ENCODE measurements around the gene ATP5MC3. TPM values are rescaled to one million over a fixed set of nuclear protein-coding genes. Genes with fewer than 3 reads are reported as not detected.
A peak's percentile ranks its signal among the peaks of the same experiment; 100 is the strongest.

The ATP5MC3 gene
- total RNA-seq, 1 experiment from 2014 or later, result 287 TPM

GRCh38 chr2:175131252-175131651 lies 50.3 kb downstream of the ATP5MC3 start:
- in situ Hi-C loops (cut with HindIII; ENCODE audit: low pct_unique_long_range_greater_than_20kb, low sequenced_read_pairs) (no loop called here), intact Hi-C loops (cut with micrococcal nuclease; ENCODE audit: unreplicated experiment) (no loop called here)
- POLR2A ChIA-PET, result no interaction called here
- BruUV-seq (replicated peaks), result no TSS peak
- no peak overlapping the region for H3K27ac ChIP-seq (ENCODE audit: low read length)
- DNase-seq (ENCODE audit: low read depth, low spot score) (no peak), ATAC-seq (no peak)
- H3K27me3 ChIP-seq (ENCODE audit: control insufficient read depth, insufficient read depth, low read length), result no peaks in the 10 kb centered on the region
- H3K9me3 ChIP-seq (ENCODE audit: control insufficient read depth, insufficient read depth, low read depth, low read length), result no peaks in the 10 kb centered on the region
- TF ChIP-seq SIN3A (IDR thresholded peaks at IDR 0.05; ENCODE audit: borderline replicate concordance, insufficient read depth, low read depth, low read length) (no peak), CTCF (IDR thresholded peaks at IDR 0.05) (no peak), REST (IDR thresholded peaks at IDR 0.05; ENCODE audit: insufficient read depth in 1 of 2, low read depth in 2 of 2, low read length in 1 of 2) (no peak)
- CTCF ChIA-PET, result no interaction called here
- peaks cover 39% of the 10 kb centered on the region for H3K36me3 ChIP-seq (ENCODE audit: control insufficient read depth, insufficient read depth, low read length)
- no peak overlapping the region for H3K4me3 ChIP-seq (ENCODE audit: low read depth in 2 of 2, low read length in 2 of 2)
- H3K4me1 ChIP-seq (ENCODE audit: control insufficient read depth, insufficient read depth, low read length), result no peaks in the 10 kb centered on the region

GRCh38 chr2:175126661-175127060 lies 54.8 kb downstream of the ATP5MC3 start:
- H3K4me1 ChIP-seq (ENCODE audit: control insufficient read depth, insufficient read depth, low read length), result no peaks in the 10 kb centered on the region
- TF ChIP-seq REST (IDR thresholded peaks at IDR 0.05; ENCODE audit: insufficient read depth in 1 of 2, low read depth in 2 of 2, low read length in 1 of 2) (no peak), CTCF (IDR thresholded peaks at IDR 0.05) (no peak), TCF7L2 (IDR thresholded peaks at IDR 0.05; ENCODE audit: low read depth, low read length) (no peak), SIN3A (IDR thresholded peaks at IDR 0.05; ENCODE audit: borderline replicate concordance, insufficient read depth, low read depth, low read length) (no peak), POLR2AphosphoS5 (IDR thresholded peaks at IDR 0.05; ENCODE audit: low read depth, low read length) (no peak)
- ChIA-PET CTCF (no interaction called here), POLR2A (no interaction called here)
- no peak for DNase-seq (ENCODE audit: low read depth, low spot score)
- in situ Hi-C loops (cut with HindIII; ENCODE audit: low pct_unique_long_range_greater_than_20kb, low sequenced_read_pairs) (no loop called here), intact Hi-C loops (cut with micrococcal nuclease; ENCODE audit: unreplicated experiment) (no loop called here)
- H3K27ac ChIP-seq (ENCODE audit: low read length), result no peak overlapping the region
- ATAC-seq, result no peak
- H3K9me3 ChIP-seq (ENCODE audit: control insufficient read depth, insufficient read depth, low read depth, low read length), result no peaks in the 10 kb centered on the region
- H3K36me3 ChIP-seq (ENCODE audit: control insufficient read depth, insufficient read depth, low read length), result peaks cover 33% of the 10 kb centered on the region
- H3K27me3 ChIP-seq (ENCODE audit: control insufficient read depth, insufficient read depth, low read length), result no peaks in the 10 kb centered on the region
- no TSS peak for BruUV-seq (replicated peaks)
- H3K4me3 ChIP-seq (ENCODE audit: low read depth in 2 of 2, low read length in 2 of 2), result no peak overlapping the region

Small RNA genes lying within 50 kb of the gene (microRNA-seq; reads per million reads assigned to microRNA genes)
- 4.1 reads per million, percentile 9 among the genes with 10 or more reads in this experiment for gene MIR933 (ENCODE audit: unreplicated experiment)

Other genes starting within 250 kb of the ATP5MC3 start
- 20.8 TPM for gene CHN1, start 176.3 kb downstream of the ATP5MC3 start, total RNA-seq (2021; ENCODE audit: unreplicated experiment)
- 61.8 TPM for gene ATF2, start 13.5 kb downstream of the ATP5MC3 start, total RNA-seq (2021; ENCODE audit: unreplicated experiment)